SK-N-MC (cell line): ENCODE measurements around the gene MAGI3.
"Not testable (repeated sequence)": the region's sequence is repeated elsewhere in the genome, so short reads cannot be mapped to it uniquely, and the experiment has no call there.

Experiments used
- DNase-seq: peaks from one replicate; pipeline ENCODE4 v3.0.0-alpha.2; 2011; ENCODE audit warnings: low read depth, low spot score
- H3K27ac ChIP-seq: fragments of 200-600 bp; sonication (generic); 2 replicates; pipeline ENCODE4 v1.5.1; 2016; ENCODE audit warnings: mixed run types
- H3K36me3 ChIP-seq: fragments of 200-600 bp; sonication (generic); 2 replicates; pipeline ENCODE4 v1.6.1; 2017; ENCODE audit warnings: antibody characterized with exemption, low read length, mixed read lengths; ENCODE audit not compliant: insufficient read depth
- H3K4me3 ChIP-seq: fragments of 200-600 bp; sonication (generic); 2 replicates; pipeline ENCODE4 v1.5.1; 2016
- H3K9ac ChIP-seq: fragments of 200-600 bp; sonication (generic); 2 replicates; pipeline ENCODE4 v1.8.0; 2017; ENCODE audit warnings: mixed run types, mixed read lengths; ENCODE audit not compliant: insufficient read length
- H3K9me3 ChIP-seq: fragments of 200-600 bp; sonication (generic); 2 replicates; pipeline ENCODE4 v1.6.1; 2017; ENCODE audit warnings: low read depth, mild to moderate bottlenecking, antibody characterized with exemption, low read length, moderate library complexity, mixed read lengths
- EZH2 ChIP-seq: fragments of 200-600 bp; sonication (generic); IDR thresholded peaks from one replicate; pipeline ENCODE4 v1.6.1; 2017; ENCODE audit warnings: antibody characterized with exemption
- FOXP2 ChIP-seq: optimal IDR thresholded peaks from 2 replicates; pipeline ENCODE3; 2011; ENCODE audit warnings: mild to moderate bottlenecking, moderate library complexity; ENCODE audit not compliant: insufficient read depth; ENCODE audit errors: extremely low read length, control extremely low read depth
- POLR2AphosphoS5 ChIP-seq: IDR thresholded peaks from 2 replicates; pipeline ENCODE4 v1.6.1; 2012; ENCODE audit warnings: mild to moderate bottlenecking, low read depth, low read length, borderline replicate concordance

The MAGI3 gene

GRCh38 chr1:113692342-113692741 lies 302.0 kb downstream of the MAGI3 start:
- Histone ChIP-seq H3K9ac (no peak overlapping the region), H3K36me3 (peaks cover 40% of the 10 kb centered on the region), H3K9me3 (no peaks in the 10 kb centered on the region), H3K4me3 (no peak overlapping the region), H3K27ac (0 out of 2 replicates have a peak overlapping the region, but pooled peaks have one; percentile 6)
- no peak for DNase-seq
- TF ChIP-seq EZH2 (no peak), FOXP2 (no peak), POLR2AphosphoS5 (no peak)

DNA sequence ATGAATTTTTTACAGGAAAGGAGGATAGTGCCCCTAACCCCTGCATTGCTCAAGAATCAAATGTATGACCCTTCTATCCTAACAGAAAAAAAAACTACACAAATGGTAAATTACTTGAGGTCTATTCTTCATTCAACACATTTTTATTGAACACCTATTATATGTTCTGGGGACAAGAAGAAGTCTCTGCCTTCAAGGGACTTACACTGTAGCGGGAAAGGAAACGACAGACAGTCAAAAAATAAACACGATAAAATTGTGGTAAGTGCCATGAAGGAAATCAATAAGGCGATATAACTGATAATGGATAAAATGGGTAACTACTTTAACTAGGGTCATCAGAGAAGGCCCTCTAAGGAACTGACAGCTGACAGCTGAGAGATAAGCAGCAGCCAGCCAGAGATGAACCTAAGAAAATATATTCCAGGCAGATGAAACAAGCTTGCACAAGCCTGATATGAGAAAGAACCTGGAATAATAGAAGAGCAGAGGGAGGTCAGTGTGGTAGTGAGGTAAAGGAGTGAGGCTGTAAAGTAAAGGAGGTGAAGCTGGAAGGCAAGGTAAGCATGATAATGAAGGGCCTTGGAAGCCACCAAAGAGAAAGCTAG lies 302.6 kb downstream of the MAGI3 start:
- H3K36me3 ChIP-seq: peaks cover 40% of the 10 kb centered on the region
- DNase-seq: no peak
- H3K27ac ChIP-seq: 0 out of 2 replicates have a peak overlapping the region, but pooled peaks have one; percentile 6
- no peaks in the 10 kb centered on the region for H3K9me3 ChIP-seq
- H3K9ac ChIP-seq: no peak overlapping the region
- TF ChIP-seq EZH2 (no peak), POLR2AphosphoS5 (no peak), FOXP2 (no peak)
- H3K4me3 ChIP-seq: no peak overlapping the region

GRCh38 chr1:113694910-113695309 lies 304.6 kb downstream of the MAGI3 start:
- no peak overlapping the region for H3K4me3 ChIP-seq
- H3K36me3 ChIP-seq: peaks cover 42% of the 10 kb centered on the region
- no peak for DNase-seq
- TF ChIP-seq POLR2AphosphoS5 (no peak), EZH2 (no peak), FOXP2 (no peak)
- no peak overlapping the region for H3K9ac ChIP-seq
- H3K9me3 ChIP-seq: no peaks in the 10 kb centered on the region
- H3K27ac ChIP-seq: no peak overlapping the region

DNA sequence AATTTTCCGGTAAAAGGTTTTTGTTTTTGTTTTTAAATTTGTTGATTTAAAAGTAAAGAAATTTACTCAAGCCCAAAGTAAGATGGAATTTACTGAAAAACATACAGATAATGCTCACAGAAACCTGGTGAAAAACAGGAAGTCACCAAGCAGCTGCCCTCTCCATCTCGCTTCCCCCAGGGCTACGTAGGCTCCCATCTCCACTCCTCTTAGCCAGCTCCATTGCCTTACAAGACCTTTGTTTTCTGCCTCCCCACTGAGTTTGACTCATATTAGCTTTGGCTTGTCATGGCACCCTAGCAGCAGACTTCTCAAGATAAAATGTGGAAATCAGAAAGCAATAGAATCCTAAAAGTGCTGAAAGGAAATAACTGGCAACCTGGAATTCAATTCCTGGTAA lies 311.1 kb downstream of the MAGI3 start:
- Histone ChIP-seq H3K9me3 (no peaks in the 10 kb centered on the region), H3K9ac (no peak overlapping the region), H3K4me3 (no peak overlapping the region), H3K36me3 (peaks cover 33% of the 10 kb centered on the region), H3K27ac (peak overlapping the region; percentile 18; the same call in 1 of the 2 replicates)
- no peak for TF ChIP-seq POLR2AphosphoS5
- no peak for TF ChIP-seq EZH2
- TF ChIP-seq FOXP2: no peak
- DNase-seq: no peak

DNA sequence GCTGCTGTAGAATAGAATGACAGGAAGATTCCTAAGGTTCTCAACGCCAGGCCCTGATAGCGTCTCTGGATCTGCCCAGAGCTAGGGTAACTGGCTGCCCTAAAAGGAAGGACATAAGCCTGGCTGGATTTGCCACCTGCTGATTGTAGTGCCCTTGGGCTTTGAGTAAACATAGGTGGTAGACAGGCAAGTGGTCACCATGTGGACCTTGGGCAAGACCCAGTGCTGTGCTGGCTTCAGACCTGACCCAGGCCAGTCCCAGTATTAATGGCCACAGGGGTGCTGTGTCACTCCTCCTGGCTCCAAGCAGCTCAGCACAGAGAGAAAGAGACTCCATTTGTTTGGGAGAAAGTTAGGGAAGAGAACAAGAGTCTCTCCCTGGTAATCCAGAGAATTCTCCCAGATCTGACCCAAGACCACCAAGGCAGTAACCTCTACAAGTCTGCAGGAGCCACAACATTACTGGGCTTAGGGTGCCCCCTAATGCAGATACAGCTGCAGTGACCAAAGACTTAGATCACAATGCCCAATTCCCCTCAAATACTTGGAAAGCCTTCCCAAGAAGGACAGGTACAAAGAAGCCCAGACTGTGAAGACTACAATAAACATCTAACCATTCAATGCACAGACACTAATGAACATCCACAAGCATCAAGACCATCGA lies 324.4 kb downstream of the MAGI3 start:
- peaks cover 21% of the 10 kb centered on the region for H3K36me3 ChIP-seq
- DNase-seq: no peak
- H3K9me3 ChIP-seq: no peaks in the 10 kb centered on the region
- H3K27ac ChIP-seq: no peak overlapping the region
- no peak overlapping the region for H3K4me3 ChIP-seq
- TF ChIP-seq FOXP2 (no peak), EZH2 (no peak), POLR2AphosphoS5 (no peak)
- H3K9ac ChIP-seq: no peak overlapping the region

DNA sequence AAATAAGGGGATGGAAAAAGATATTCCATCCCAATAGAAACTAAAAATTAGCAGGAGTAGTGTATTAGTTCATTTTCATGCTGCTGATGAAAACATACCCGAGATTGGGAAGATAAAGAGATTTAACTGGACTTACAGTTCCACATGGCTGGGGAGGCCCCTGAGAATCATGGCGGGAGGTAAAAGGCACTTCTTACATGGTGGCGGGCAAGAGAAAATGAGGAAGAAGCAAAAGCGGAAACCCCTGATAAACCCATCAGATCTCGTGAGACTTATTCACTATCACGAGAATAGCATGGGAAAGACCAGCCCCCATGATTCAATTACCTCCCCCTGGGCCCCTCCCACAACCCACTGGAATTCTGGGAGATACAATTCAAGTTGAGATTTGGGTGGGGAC lies 327.2 kb downstream of the MAGI3 start:
- H3K4me3 ChIP-seq, DNase-seq, H3K9ac ChIP-seq, H3K9me3 ChIP-seq, H3K27ac ChIP-seq: not testable (repeated sequence)
- H3K36me3 ChIP-seq: peaks cover 38% of the 10 kb centered on the region; the same call in 1 of the 2 replicates

DNA sequence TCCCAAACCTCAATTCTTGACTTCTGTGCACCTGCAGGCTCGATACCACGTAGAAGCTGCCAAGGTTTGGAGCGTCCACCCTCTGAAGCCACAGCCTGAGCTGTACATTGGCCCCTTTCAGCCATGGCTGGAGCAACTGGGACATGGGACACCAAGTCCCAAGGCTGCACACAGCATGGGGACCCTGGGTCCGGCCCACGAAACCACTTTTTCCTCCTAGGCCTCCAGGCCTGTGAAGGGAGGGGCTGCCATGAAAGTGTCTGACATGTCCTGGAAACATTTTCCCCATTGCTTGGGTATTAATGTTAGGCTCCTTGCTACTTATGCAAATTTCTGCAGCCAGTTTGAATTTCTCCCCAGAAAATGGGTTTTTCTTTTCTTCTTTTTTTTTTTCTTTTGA lies 328.3 kb downstream of the MAGI3 start:
- not testable (repeated sequence) for H3K4me3 ChIP-seq, H3K27ac ChIP-seq, DNase-seq, H3K9me3 ChIP-seq, H3K9ac ChIP-seq
- H3K36me3 ChIP-seq: peaks cover 43% of the 10 kb centered on the region; the same call in 1 of the 2 replicates

DNA sequence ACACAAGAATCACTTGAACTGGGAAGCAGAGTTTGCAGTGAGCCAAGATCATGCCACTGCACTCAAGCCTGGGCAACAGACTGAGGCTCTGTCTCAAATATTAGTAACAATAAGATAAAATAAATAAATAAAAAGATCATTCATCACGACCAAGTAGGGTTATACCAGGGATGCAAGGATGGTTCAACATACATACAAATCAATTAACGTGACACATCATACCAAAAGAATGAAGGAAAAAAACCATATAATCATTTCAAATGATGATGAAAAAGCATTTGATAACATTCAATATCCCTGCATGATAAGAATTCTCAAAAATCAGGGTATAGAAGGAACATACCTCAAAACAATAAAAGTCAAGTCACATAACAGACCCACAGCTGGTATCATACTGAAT lies 330.7 kb downstream of the MAGI3 start:
- peaks cover 5% of the 10 kb centered on the region; the same call in 1 of the 2 replicates for H3K9me3 ChIP-seq
- H3K9ac ChIP-seq: no peak overlapping the region
- DNase-seq: no peak
- H3K27ac ChIP-seq: no peak overlapping the region
- peaks cover 52% of the 10 kb centered on the region; the same call in 1 of the 2 replicates for H3K36me3 ChIP-seq
- no peak overlapping the region for H3K4me3 ChIP-seq
- TF ChIP-seq FOXP2 (no peak), POLR2AphosphoS5 (no peak), EZH2 (no peak)

DNA sequence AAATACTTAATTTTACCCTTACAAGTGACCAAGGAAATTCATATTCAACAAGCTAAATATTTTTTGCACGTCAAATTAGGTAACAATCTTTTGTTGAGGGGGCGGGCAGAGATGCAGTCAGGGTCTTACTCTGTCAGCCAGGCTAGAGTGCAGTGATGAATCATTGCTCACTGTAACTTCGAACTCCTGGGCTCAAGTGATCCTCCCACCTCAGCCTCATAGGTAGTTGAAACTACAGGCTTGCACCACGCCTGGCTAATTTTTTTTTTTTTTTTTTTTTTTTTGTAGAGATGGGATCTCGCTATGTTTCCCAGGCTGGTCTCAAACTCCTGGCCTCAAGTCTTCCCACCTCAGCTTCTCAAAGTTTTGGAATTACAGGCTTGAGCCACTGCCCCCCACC lies 342.5 kb downstream of the MAGI3 start:
- peaks cover 19% of the 10 kb centered on the region for H3K36me3 ChIP-seq
- no peak for DNase-seq
- no peaks in the 10 kb centered on the region for H3K9me3 ChIP-seq
- H3K4me3 ChIP-seq: no peak overlapping the region
- H3K27ac ChIP-seq: no peak overlapping the region
- no peak for TF ChIP-seq POLR2AphosphoS5
- H3K9ac ChIP-seq: no peak overlapping the region
